HEK293 (cell line): ENCODE data around the gene JPH3.

Experiments
- CTCF ChIP-seq: fragments of 450-650 bp; formaldehyde crosslinking; IDR thresholded peaks from 2 replicates; pipeline ENCODE4 v1.5.1; 2016; ENCODE audit warnings: missing biosample characterization, missing genetic modification characterization
- ELK4 ChIP-seq: IDR thresholded peaks from 2 replicates; pipeline ENCODE4 v1.6.1; 2011; ENCODE audit warnings: mild to moderate bottlenecking, low read depth, low read length, borderline replicate concordance
- MYNN ChIP-seq: fragments of 450-650 bp; formaldehyde crosslinking; IDR thresholded peaks from 2 replicates; pipeline ENCODE4 v1.5.1; 2016; ENCODE audit warnings: missing biosample characterization, missing genetic modification characterization, borderline replicate concordance
- ZNF138 ChIP-seq: fragments of 450-650 bp; formaldehyde crosslinking; IDR thresholded peaks from 2 replicates; pipeline ENCODE4 v1.5.1; 2016; ENCODE audit warnings: missing biosample characterization, missing genetic modification characterization, borderline replicate concordance
- ZNF274 ChIP-seq, 2 experiments: fragments of 200-500 bp in 1 of 2; fragments of 450-650 bp in 1 of 2; sonication (Bioruptor generic) in 1 of 2; formaldehyde crosslinking in 1 of 2; IDR thresholded peaks; 2 replicates each; pipeline versions ENCODE4 v1.5.1 to v1.6.1; 2014 to 2016; ENCODE audit warnings: borderline replicate concordance in 1 of 2, inconsistent platforms in 1 of 2, low read length in 1 of 2, missing biosample characterization in 1 of 2, missing genetic modification characterization in 1 of 2
- TF ChIP-seq, protein P1 (sequence below): fragments of 450-650 bp; formaldehyde crosslinking; IDR thresholded peaks from 2 replicates; pipeline ENCODE4 v1.5.1; 2016; ENCODE audit warnings: missing biosample characterization, missing genetic modification characterization

DNA sequence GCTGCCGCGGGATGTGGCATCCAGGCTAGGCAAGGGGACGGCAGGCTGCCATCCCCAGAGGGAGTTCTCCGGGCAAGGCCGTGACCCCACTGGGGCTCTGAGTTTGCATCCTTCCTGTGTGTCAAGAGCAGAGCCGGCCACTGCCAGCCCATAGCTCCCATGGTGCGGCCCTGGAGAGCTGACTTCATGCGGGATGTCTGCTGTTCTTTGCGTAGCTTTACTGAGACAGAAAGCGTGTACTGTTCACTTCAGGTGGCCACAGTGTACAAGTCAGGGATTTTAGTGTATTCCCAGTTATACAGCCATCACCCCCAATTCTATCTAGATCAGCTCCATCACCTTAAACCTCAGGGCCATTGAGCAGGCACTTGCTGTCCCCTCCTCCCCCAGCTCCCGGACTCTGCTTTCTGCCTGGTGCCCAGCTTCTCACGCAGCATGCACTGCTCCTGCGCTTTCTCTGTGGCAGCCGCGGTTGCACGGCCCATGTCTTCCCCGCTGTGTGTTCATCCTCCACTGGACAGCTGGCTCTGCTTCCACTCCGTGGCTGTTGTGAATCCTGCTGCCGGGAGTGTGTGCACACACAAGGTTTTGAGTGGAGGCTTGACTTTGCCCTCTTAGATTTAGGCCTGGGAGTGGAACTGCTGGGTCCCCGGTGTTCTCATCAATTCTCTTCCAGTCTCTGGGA lies 92.3 kb downstream of the JPH3 start:
- TF ChIP-seq ELK4, result no peak
- no peak for TF ChIP-seq ZNF138
- TF ChIP-seq MYNN (tag by site-specific recombination), result no peak
- TF ChIP-seq CTCF (tag by site-specific recombination), result no peak
- TF ChIP-seq ZNF274 (IDR thresholded peaks at IDR 0.05; ENCODE audit: low read length), result no peak
- no peak for TF ChIP-seq ZNF274 (tag by site-specific recombination; IDR thresholded peaks at IDR 0.05; ENCODE audit: borderline replicate concordance)
- TF ChIP-seq, protein P1, sequence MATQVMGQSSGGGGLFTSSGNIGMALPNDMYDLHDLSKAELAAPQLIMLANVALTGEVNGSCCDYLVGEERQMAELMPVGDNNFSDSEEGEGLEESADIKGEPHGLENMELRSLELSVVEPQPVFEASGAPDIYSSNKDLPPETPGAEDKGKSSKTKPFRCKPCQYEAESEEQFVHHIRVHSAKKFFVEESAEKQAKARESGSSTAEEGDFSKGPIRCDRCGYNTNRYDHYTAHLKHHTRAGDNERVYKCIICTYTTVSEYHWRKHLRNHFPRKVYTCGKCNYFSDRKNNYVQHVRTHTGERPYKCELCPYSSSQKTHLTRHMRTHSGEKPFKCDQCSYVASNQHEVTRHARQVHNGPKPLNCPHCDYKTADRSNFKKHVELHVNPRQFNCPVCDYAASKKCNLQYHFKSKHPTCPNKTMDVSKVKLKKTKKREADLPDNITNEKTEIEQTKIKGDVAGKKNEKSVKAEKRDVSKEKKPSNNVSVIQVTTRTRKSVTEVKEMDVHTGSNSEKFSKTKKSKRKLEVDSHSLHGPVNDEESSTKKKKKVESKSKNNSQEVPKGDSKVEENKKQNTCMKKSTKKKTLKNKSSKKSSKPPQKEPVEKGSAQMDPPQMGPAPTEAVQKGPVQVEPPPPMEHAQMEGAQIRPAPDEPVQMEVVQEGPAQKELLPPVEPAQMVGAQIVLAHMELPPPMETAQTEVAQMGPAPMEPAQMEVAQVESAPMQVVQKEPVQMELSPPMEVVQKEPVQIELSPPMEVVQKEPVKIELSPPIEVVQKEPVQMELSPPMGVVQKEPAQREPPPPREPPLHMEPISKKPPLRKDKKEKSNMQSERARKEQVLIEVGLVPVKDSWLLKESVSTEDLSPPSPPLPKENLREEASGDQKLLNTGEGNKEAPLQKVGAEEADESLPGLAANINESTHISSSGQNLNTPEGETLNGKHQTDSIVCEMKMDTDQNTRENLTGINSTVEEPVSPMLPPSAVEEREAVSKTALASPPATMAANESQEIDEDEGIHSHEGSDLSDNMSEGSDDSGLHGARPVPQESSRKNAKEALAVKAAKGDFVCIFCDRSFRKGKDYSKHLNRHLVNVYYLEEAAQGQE (tag by site-specific recombination), result no peak
